Measurements from ENCODE around the gene CDK5RAP2. TPM values are rescaled to one million over a fixed set of nuclear protein-coding genes. Genes with fewer than 3 reads are reported as not detected.

Gene CDK5RAP2
- total RNA-seq, 1 donor from 2014 or later: 16.8 TPM

GRCh38 chr9:120374239-120374638 lies 205.7 kb downstream of the CDK5RAP2 start:
- no peaks in the 10 kb centered on the region for H3K27me3 ChIP-seq (ENCODE audit: control insufficient read depth, insufficient read depth, low read length)
- no peak for FAIRE-seq
- TF ChIP-seq, protein P1, sequence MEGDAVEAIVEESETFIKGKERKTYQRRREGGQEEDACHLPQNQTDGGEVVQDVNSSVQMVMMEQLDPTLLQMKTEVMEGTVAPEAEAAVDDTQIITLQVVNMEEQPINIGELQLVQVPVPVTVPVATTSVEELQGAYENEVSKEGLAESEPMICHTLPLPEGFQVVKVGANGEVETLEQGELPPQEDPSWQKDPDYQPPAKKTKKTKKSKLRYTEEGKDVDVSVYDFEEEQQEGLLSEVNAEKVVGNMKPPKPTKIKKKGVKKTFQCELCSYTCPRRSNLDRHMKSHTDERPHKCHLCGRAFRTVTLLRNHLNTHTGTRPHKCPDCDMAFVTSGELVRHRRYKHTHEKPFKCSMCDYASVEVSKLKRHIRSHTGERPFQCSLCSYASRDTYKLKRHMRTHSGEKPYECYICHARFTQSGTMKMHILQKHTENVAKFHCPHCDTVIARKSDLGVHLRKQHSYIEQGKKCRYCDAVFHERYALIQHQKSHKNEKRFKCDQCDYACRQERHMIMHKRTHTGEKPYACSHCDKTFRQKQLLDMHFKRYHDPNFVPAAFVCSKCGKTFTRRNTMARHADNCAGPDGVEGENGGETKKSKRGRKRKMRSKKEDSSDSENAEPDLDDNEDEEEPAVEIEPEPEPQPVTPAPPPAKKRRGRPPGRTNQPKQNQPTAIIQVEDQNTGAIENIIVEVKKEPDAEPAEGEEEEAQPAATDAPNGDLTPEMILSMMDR (IDR thresholded peaks at IDR 0.05; ENCODE audit: insufficient read depth, low read length, severe bottlenecking): no peak
- no peaks in the 10 kb centered on the region for H3K36me3 ChIP-seq (ENCODE audit: control insufficient read depth, insufficient read depth, low read length)
- no peak for DNase-seq (ENCODE audit: low read depth)
- H3K4me3 ChIP-seq (ENCODE audit: low read depth, low read length): no peak overlapping the region

GRCh38 chr9:120372040-120372439 lies 207.9 kb downstream of the CDK5RAP2 start:
- H3K36me3 ChIP-seq (ENCODE audit: control insufficient read depth, insufficient read depth, low read length): no peaks in the 10 kb centered on the region
- TF ChIP-seq, protein P1 (IDR thresholded peaks at IDR 0.05; ENCODE audit: insufficient read depth, low read length, severe bottlenecking): no peak
- DNase-seq (ENCODE audit: low read depth) (no peak), FAIRE-seq (no peak)
- H3K27me3 ChIP-seq (ENCODE audit: control insufficient read depth, insufficient read depth, low read length): no peaks in the 10 kb centered on the region
- H3K4me3 ChIP-seq (ENCODE audit: low read depth, low read length): no peak overlapping the region

DNA sequence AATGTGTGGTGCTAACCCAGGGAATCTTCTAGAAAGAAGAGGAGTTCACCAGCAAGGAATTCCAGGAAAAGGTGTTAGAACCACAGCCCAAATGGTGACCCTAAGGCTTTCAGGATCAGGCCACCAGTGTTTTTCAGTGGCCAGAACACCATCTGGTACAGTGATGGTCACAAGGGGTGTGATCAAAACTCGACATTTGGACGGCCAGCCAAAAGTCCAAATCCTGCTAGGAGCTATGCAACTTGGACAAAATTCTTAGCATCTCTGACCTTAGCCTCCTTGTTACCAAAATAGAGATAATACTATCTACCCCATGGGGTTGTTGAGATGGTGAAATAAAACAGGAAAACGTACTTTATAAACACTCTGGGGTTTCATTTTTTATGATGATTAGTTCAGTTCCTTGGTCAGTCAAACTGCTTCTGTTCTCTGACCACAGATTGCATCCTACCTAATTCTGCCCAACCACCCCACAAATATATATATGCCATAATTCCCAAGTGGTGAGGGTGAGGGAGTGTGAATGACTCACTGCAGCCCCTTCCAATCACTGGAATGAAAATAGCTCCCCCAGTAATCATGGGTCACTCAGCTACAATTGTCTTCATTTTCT lies 210.3 kb downstream of the CDK5RAP2 start:
- no peak for FAIRE-seq
- TF ChIP-seq, protein P1 (IDR thresholded peaks at IDR 0.05; ENCODE audit: insufficient read depth, low read length, severe bottlenecking): no peak
- no peak for DNase-seq (ENCODE audit: low read depth)

DNA sequence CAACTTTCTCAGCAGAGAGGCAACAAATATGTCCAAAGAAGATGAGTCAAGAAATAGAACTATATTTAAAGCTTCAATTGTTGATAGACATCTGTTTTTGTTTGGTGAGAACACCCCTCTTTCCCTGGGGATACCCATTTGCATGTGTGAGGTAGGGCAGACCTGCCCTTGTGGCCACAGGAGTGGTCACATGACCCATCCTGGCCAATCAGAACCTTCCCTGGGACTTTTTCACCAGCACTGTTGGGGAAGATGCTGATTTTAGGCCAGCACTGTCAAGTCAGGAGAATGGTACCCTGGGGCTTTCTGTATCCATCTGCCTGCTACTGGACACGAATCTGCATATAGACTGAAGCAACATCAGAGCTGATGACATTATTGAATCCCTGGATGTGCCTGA lies 211.2 kb downstream of the CDK5RAP2 start:
- Histone ChIP-seq H3K36me3 (ENCODE audit: control insufficient read depth, insufficient read depth, low read length) (no peaks in the 10 kb centered on the region), H3K27me3 (ENCODE audit: control insufficient read depth, insufficient read depth, low read length) (no peaks in the 10 kb centered on the region), H3K4me3 (ENCODE audit: low read depth, low read length) (no peak overlapping the region)
- TF ChIP-seq, protein P1 (IDR thresholded peaks at IDR 0.05; ENCODE audit: insufficient read depth, low read length, severe bottlenecking): no peak
- no peak for FAIRE-seq
- no peak for DNase-seq (ENCODE audit: low read depth)

More for the DNA sequence above, 210.3 kb downstream of the CDK5RAP2 start:
- H3K27me3 ChIP-seq (ENCODE audit: control insufficient read depth, insufficient read depth, low read length): no peaks in the 10 kb centered on the region
- no peaks in the 10 kb centered on the region for H3K36me3 ChIP-seq (ENCODE audit: control insufficient read depth, insufficient read depth, low read length)
- no peak overlapping the region for H3K4me3 ChIP-seq (ENCODE audit: low read depth, low read length)

GRCh38 chr9:120366644-120367019 lies 213.3 kb downstream of the CDK5RAP2 start:
- FAIRE-seq: no peak
- Histone ChIP-seq H3K4me3 (ENCODE audit: low read depth, low read length) (no peak overlapping the region), H3K36me3 (ENCODE audit: control insufficient read depth, insufficient read depth, low read length) (no peaks in the 10 kb centered on the region), H3K27me3 (ENCODE audit: control insufficient read depth, insufficient read depth, low read length) (no peaks in the 10 kb centered on the region)
- TF ChIP-seq, protein P1 (IDR thresholded peaks at IDR 0.05; ENCODE audit: insufficient read depth, low read length, severe bottlenecking): peak; percentile 14
- peak; percentile 62 for DNase-seq (ENCODE audit: low read depth)

DNA sequence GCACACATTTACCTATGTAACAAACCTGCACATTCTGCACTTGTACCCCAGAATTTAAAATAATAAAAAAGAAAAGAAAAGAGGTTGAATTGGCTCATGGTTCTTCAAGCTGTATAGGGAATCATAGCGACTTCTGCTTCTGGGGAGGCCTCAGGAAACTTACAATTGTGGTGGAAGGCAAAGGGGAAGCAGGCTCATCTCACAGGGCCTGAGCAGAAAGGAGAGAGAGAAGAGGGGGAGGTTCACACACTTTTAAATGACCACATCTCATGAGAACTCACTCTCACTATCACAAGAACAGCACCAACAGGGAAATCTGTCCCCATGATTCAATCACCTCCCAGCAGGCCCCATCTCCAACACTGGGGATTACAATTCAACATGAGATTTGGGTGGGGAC lies 214.6 kb downstream of the CDK5RAP2 start:
- DNase-seq (ENCODE audit: low read depth) (no peak), FAIRE-seq (no peak)
- H3K27me3 ChIP-seq (ENCODE audit: control insufficient read depth, insufficient read depth, low read length): no peaks in the 10 kb centered on the region
- TF ChIP-seq, protein P1 (IDR thresholded peaks at IDR 0.05; ENCODE audit: insufficient read depth, low read length, severe bottlenecking): no peak
- H3K36me3 ChIP-seq (ENCODE audit: control insufficient read depth, insufficient read depth, low read length): no peaks in the 10 kb centered on the region
- H3K4me3 ChIP-seq (ENCODE audit: low read depth, low read length): no peak overlapping the region
